HG02885 (cell line): ENCODE data around the gene TEX28.
"Not testable (repeated sequence)": the region's sequence is repeated elsewhere in the genome, so short reads cannot be mapped to it uniquely, and the experiment has no call there.

ENCODE experiments used
- ATAC-seq: cut with Tn5 transposase; IDR thresholded peaks from one replicate; pipeline ENCODE4 v1.9.1; 2021; ENCODE audit warnings: mild to moderate bottlenecking; ENCODE audit not compliant: unreplicated experiment, poor library complexity

TEX28 gene

DNA sequence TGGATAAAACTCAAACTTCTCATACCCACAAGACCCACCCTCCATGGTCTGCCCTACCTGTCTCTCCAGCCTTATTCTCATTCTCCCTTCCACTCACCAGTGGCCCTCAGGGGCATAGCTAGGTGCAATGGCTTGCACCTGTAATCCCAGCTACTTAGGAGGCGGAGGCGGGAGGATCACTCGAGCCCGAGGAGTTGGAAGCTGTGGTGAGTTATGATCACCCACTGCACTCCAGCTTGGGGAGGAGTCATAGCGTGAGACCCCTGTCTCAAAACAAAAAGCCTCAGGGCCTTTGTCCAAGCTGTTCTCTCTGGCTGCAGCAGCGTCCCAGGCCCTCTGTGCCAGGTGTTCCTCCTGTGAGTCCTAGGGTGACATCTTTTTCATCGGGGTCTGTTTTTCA is 17.2 kb upstream of the TEX28 start:
- ATAC-seq, result no peak

DNA sequence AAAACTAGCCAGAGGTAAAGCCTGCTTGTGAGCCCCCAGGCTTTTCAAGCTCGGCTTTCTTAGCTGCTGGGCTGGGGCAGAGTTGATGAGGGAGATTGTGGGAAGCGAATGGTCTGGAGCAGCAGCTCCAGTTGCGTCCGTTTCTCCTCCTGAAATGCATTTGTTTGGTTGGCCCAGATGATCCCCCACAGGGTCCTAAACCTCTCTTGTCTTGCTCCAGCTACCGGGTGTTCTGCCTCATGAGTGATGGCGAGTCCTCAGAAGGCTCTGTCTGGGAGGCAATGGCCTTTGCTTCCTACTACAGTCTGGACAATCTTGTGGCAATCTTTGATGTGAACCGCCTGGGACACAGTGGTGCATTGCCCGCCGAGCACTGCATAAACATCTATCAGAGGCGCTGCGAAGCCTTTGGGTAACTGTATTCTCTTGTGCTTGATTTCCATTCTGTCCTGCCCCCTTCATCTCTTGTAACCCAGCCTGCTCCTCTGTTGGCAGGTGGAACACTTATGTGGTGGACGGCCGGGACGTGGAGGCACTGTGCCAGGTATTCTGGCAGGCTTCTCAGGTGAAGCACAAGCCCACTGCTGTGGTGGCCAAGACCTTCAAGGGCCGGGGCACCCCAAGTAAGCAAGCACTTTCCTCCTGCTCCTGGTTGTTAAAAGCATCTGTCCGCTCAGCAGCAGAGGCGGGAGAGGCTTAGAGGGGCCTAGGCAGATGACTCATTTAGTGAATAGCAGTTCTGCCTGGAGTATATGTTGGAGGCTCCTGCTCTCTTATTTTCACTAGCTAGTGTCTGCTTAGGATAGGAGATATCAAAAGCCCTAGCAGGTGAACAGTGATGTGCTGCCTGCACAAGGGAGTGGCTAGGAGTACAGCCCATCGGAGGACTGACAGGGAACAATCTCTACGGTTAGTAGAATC is 16.0 kb upstream of the TEX28 start:
- ATAC-seq, result no peak

DNA sequence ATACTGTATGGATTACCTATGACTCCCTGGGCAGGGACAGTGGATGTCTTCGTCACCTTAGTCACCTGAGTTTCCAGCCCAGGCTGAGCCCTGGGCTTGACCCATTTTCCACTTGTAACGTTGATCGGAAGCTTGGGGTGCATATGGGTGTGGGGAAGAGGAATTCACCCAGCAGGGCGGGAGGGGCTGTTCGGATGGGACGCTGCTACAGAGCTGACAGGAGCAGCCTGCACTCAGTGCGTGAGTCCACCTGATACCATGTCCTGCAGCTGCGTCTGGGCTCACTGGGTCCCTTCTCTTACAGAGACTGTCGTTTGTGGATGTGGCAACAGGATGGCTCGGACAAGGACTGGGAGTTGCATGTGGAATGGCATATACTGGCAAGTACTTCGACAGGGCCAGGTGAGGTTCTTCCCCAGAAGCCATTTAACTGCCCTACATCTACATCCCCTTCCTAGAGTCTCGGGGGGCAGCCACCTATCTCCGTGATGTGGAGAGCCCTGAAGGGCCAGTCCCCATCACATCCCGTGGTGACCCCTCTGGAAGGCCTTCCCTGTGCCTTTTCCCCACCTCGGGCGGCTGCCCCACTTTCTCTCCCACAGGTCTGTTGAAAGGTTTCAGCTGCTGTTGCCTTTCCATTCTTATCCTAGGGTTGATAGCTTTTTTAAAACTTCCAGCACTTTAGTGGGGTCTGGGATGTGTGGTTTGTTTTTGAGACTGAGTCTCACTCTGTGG is 14.3 kb upstream of the TEX28 start:
- no peak for ATAC-seq

GRCh38 chrX:154308108-154308946 is 13.4 kb upstream of the TEX28 start:
- ATAC-seq, result no peak

GRCh38 chrX:154307202-154307601 is 12.3 kb upstream of the TEX28 start:
- no peak for ATAC-seq

- no peak for ATAC-seq
These were observed 10.7 kb upstream of the TEX28 start for GRCh38 chrX:154305541-154306205.

DNA sequence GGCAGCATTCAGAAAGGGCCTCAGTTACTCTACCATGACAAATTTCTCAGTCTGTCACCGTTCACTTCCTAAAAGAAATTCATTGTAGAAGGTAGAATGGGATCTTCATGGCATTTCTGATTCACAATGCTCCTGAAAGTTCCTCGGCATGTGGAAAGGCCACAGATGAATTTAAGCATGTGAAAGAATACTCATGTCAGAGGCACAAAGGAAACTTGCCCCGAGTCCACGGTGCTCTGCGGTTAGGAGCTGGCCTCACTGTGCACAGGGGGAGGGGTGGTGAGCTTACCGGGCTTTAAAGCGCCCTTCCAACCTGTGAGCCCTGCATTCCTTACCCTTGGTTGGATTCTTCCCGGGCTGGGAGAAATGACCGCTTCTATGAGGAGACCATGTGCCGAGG is 9.9 kb upstream of the TEX28 start:
- ATAC-seq, result no peak

DNA sequence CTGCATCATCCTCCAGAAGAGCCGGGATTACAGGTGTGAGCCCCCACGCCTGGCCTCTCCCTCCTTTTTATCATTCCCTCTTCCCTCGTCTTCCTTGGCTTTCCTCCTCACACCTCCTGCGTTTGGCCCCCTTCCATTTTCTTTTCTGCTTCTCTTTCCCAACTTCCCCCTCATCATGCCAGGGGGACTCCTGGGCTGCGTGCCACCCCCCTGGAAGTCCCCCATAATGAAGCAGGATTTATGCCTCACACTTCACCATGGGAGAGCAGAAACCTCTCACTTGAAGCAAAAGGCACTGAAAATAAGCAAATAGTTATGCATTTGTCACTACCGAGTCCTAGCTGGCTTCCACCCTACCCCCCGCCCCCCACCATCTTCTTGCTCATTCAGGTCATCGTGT is 8.6 kb upstream of the TEX28 start:
- ATAC-seq, result no peak

DNA sequence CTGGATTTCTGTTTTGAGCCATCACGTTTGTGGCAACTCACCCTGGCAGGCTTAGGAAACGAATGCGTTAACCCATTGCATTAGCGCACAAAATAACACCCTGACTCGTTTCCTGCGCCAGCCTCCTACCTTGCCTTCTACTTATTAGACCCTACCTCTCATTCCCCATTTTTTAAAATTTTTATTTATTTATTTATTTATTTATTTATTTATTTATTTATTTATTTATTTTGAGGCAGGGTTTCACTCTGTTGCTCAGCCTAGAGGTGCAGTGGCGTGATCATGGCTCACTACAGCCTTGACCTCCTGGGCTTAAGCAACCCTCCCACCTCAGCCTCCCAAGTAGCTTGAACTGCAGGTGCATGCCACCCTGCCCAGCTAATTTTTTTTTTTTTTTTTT is 8.1 kb upstream of the TEX28 start:
- ATAC-seq, result not testable (repeated sequence)

DNA sequence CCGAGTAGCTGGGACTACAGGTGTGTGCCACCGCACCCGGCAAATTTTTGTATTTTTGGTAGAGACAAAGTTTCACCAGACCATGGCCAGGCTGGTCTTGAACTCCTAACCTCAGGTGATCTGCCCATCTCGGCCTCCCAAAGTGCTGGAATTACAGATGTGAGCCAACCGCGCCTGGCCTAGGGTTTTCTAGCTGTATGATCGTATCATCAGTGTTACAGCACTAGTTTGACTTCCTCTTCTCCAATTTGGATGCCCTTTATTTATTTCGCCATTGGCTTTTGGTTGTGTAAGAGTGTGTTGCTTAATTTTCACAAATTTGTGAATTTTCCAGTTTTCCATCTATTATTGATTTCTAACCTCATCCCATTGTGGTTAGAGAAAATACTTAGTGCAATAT is 5.9 kb upstream of the TEX28 start:
- ATAC-seq, result no peak

DNA sequence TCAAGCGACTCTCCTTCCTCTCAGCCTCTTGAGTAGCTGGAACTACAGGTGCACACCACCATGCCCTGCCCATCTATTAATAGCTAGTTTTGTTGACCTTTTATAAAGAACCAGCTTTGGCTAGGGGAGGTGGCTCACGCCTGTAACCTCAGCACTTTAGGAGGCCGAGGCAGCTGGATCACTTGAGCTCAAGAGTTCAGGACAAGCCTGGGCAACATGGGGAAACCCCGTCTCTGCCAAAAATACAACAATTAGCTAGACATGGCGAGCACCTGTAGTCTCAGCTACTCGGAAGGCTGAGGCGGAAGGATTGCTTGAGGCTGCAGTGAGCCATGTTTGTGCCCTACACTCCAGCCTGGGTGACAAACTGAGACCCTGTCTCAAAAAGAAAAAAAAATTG is 3.4 kb upstream of the TEX28 start:
- no peak for ATAC-seq

GRCh38 chrX:154296731-154297130 is 1.8 kb upstream of the TEX28 start:
- no peak for ATAC-seq

DNA sequence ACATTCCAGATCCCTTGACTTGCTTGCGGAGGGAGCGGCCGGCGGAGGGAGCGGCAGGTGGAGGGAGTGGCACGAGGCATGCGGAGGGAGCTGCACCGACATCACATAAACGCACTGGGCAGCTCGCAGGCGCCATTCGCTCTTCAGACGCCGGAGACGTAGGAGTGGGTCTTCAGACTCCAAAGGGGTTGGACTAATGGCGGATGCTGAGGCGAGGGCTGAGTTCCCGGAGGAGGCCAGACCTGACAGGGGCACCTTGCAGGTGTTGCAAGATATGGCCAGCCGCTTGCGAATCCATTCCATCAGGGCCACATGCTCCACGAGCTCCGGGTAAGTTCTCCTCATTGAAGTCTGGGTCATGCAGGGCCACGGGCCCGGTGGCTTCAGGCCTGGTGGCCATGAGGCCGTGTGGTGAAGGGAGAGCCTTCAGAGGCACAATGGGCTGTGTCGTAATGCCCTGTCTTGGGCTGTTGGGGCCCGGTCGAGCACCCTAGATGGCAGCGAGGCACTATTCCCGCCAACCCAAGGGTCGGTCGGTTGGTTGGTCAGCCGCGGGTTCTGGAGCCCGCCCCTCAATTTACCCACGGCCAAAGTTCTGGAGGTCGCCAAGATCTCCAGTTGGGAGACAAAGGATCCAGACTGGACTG is 863 bp upstream of the TEX28 start, which contains the start of gene TKTL1:
Gene TKTL1 (plus strand): TSS at position 132 of the 647 bp plus-strand sequence. CDS start 65 bp downstream, at position 197.
- no peak for ATAC-seq

DNA sequence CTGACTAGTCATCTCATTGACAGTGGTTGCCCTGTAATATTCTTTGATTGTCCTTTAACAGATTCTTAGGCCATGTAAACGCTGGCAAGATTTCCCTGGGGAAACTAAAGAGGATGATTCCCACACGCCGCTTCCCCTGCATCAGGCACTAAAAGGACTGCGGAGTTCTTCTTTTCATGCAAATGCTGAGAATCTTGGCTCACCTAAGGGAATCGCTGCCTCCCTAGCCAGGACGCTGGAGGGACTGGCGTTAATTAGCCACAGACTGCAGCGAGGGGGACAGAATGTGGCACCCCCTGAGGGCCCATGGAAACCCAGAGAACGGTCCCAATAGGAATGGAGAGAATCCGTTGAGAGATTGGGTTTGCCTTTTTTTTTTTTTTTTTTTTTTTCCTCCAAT is 8.5 kb downstream of the TEX28 start:
- not testable (repeated sequence) for ATAC-seq

DNA sequence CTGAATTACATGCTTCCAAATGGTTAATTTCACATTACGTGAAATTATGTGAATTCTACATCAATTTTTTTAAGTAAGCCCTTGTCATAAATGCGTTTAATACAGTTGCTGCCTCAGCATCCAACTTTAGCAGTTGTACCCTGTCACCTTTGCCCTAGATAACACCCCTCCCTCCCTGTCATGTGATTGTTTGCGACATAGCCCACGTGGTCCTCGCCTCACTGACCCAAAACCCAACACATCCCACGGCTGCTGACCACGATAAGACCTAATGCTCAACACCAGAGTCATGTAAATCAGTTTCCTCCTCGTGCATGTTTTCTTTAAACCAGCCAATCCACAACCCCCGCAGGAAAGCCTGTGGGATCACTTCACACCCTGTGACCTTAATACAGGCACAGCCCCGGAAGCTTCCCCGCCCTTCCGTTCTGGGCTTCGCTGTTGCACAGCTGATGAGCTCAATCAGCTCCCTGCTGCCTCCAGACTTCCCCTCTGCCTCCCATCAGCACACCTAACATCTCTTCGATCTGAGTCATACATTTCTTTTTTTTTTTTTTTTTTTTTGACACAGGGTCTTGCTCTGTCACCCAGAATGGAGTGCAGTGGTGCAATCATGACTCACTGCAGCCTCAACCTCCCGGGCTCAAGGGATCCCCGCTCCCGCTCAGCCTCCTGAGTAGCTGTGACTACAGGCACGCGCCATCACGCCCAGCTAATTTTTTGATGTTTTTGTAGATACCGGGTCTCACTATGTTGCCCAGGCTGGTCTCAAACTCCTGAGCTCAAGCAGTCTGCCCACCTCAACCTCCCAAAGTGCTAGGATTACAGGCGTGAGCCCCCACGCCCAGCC is 10.2 kb downstream of the TEX28 start:
- ATAC-seq, result peak; percentile 73

GRCh38 chrX:154269245-154269644 is 25.7 kb downstream of the TEX28 start:
- not testable (repeated sequence) for ATAC-seq

DNA sequence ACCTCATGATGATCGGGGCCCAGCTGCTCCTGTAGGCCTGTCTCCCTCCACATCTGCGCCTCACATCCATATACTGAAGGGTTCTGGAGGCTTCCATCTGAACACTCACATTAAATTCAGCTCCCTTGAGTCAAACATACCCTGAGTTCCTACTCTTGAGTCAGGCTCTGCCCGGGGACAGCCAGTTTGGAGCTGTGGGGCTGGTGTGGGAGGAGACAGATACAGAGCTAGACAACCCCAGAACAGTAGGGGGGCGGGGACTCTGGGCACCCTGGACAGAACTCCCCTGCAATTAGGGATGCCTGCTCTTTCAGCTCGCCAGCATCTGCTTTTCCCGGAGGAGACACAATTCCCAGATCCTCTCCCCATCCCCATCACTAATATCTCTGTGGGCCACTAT is 31.9 kb downstream of the TEX28 start:
- not testable (repeated sequence) for ATAC-seq

GRCh38 chrX:154258711-154259110 is 36.2 kb downstream of the TEX28 start:
- ATAC-seq, result not testable (repeated sequence)

DNA sequence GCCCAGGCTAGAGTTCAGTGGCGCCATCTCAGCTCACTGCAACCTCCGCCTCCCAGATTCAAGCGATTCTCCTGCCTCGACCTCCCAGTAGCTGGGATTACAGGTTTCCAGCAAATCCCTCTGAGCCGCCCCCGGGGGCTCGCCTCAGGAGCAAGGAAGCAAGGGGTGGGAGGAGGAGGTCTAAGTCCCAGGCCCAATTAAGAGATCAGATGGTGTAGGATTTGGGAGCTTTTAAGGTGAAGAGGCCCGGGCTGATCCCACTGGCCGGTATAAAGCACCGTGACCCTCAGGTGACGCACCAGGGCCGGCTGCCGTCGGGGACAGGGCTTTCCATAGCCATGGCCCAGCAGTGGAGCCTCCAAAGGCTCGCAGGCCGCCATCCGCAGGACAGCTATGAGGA is 37.6 kb downstream of the TEX28 start, which contains the start of gene OPN1MW3:
Gene OPN1MW3 (plus strand): TSS at position 301 of the 400 bp plus-strand sequence. CDS start 38 bp downstream, at position 339.
- ATAC-seq, result not testable (repeated sequence)
